Osteoblast (primary cell): Measurements from ENCODE around the gene CFHR1. TPM values are rescaled to one million over a fixed set of nuclear protein-coding genes. Genes with fewer than 3 reads are reported as not detected.

ENCODE experiments used
- DNase-seq: peaks from one replicate; pipeline ENCODE4 v3.0.0; 2011; ENCODE audit warnings: low spot score, mixed read lengths; ENCODE audit not compliant: insufficient read length; ENCODE audit errors: missing footprints
- H2AFZ ChIP-seq: 2 replicates; pipeline ENCODE4 v1.6.0; 2011; ENCODE audit warnings: mild to moderate bottlenecking, low read length
- H3K27ac ChIP-seq: 2 replicates; pipeline ENCODE4 v1.5.1; 2011; ENCODE audit warnings: mild to moderate bottlenecking, low read depth, low read length, moderate library complexity
- H3K27me3 ChIP-seq: 2 replicates; pipeline ENCODE4 v1.6.0; 2012; ENCODE audit warnings: mild to moderate bottlenecking, control low read depth, inconsistent platforms, low read length, moderate library complexity; ENCODE audit not compliant: insufficient read depth
- H3K36me3 ChIP-seq: 2 replicates; pipeline ENCODE4 v1.5.1; 2011; ENCODE audit warnings: mild to moderate bottlenecking, low read length, control low read depth, moderate library complexity; ENCODE audit not compliant: insufficient read depth
- H3K4me1 ChIP-seq: 2 replicates; pipeline ENCODE4 v1.5.1; 2011; ENCODE audit warnings: mild to moderate bottlenecking, low read length, control low read depth, moderate library complexity; ENCODE audit not compliant: insufficient read depth
- H3K4me2 ChIP-seq: 2 replicates; pipeline ENCODE4 v1.6.0; 2011; ENCODE audit warnings: mild to moderate bottlenecking, low read length; ENCODE audit not compliant: insufficient read depth
- H3K4me3 ChIP-seq: fragments of 200-600 bp; sonication (generic); 3 replicates; pipeline ENCODE4 v1.5.1; 2012; ENCODE audit warnings: mild to moderate bottlenecking, low read length, inconsistent platforms; ENCODE audit not compliant: insufficient read depth
- H3K79me2 ChIP-seq: 2 replicates; pipeline ENCODE4 v1.6.0; 2012; ENCODE audit warnings: mild to moderate bottlenecking, low read length, control low read depth, inconsistent platforms; ENCODE audit not compliant: insufficient read depth
- H3K9me3 ChIP-seq: 2 replicates; pipeline ENCODE4 v1.5.1; 2011; ENCODE audit warnings: low read depth, low read length, control low read depth
- H4K20me1 ChIP-seq: 2 replicates; pipeline ENCODE4 v1.6.0; 2012; ENCODE audit warnings: mild to moderate bottlenecking, low read length, control low read depth; ENCODE audit not compliant: insufficient read depth
- total RNA-seq: library from RNA; depleted of rRNA; stranded (reverse); fragments of >200 nt; gene quantifications from 2 replicates; pipeline ENCODE4 v1.2.3, GENCODE V29; 2012
- TF ChIP-seq, protein P1 (sequence below): IDR thresholded peaks from 2 replicates; pipeline ENCODE4 v1.5.1; 2011; ENCODE audit warnings: mild to moderate bottlenecking, low read depth, low read length, moderate library complexity; ENCODE audit errors: extremely low read depth

CFHR1 gene
- total RNA-seq, 1 donor, result not detected

DNA sequence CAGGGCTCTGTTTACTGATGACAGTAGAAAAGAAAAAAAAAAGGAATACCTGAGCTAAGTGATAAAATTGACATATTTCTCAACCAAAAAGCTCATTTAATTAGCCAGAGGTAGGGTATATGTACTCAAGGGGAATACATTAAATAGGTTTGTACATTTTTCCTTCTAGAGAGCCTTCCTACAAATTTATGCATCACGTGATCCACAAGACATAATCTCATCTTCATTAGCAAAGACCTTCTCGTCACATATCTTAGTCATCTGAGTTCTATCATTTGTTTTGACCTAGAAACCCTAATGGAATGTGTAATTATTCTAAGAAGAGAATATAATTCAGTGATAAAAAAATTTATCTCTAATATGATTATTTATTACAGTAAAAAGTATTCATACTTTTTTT lies 37.7 kb downstream of the CFHR1 start:
- TF ChIP-seq, protein P1, sequence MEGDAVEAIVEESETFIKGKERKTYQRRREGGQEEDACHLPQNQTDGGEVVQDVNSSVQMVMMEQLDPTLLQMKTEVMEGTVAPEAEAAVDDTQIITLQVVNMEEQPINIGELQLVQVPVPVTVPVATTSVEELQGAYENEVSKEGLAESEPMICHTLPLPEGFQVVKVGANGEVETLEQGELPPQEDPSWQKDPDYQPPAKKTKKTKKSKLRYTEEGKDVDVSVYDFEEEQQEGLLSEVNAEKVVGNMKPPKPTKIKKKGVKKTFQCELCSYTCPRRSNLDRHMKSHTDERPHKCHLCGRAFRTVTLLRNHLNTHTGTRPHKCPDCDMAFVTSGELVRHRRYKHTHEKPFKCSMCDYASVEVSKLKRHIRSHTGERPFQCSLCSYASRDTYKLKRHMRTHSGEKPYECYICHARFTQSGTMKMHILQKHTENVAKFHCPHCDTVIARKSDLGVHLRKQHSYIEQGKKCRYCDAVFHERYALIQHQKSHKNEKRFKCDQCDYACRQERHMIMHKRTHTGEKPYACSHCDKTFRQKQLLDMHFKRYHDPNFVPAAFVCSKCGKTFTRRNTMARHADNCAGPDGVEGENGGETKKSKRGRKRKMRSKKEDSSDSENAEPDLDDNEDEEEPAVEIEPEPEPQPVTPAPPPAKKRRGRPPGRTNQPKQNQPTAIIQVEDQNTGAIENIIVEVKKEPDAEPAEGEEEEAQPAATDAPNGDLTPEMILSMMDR, result no peak
- H3K79me2 ChIP-seq, result no peaks in the 10 kb centered on the region
- no peak overlapping the region for H3K4me2 ChIP-seq
- DNase-seq, result no peak
- H3K9me3 ChIP-seq, result no peaks in the 10 kb centered on the region
- H2AFZ ChIP-seq, result no peak overlapping the region
- no peaks in the 10 kb centered on the region for H4K20me1 ChIP-seq
- H3K4me3 ChIP-seq, result no peak overlapping the region
- H3K4me1 ChIP-seq, result no peaks in the 10 kb centered on the region
- H3K27me3 ChIP-seq, result no peaks in the 10 kb centered on the region
- H3K36me3 ChIP-seq, result no peaks in the 10 kb centered on the region
- H3K27ac ChIP-seq, result no peak overlapping the region

DNA sequence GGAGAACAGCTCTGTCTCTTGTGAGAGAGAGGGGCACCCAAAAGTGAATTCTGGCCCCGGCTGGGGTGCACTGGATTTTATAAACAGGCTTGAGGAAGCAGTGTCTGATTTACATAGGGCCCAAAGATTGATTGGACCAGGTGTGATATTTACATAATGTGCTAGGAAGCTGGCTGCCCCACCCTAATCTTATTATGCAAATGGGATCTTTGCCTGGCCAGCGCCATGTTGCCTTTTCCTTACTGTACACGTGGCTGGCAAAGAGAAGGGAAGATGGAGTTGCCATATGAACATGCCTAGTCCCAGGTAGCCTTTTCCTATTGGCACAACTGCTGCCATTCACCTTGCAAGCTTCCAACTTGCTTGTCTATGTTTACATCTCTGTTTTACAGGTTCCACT lies 39.3 kb downstream of the CFHR1 start:
- H3K9me3 ChIP-seq, result no peaks in the 10 kb centered on the region
- no peak overlapping the region for H3K27ac ChIP-seq
- no peaks in the 10 kb centered on the region for H3K4me1 ChIP-seq
- no peaks in the 10 kb centered on the region for H4K20me1 ChIP-seq
- DNase-seq, result no peak
- H3K79me2 ChIP-seq, result no peaks in the 10 kb centered on the region
- no peaks in the 10 kb centered on the region for H3K27me3 ChIP-seq
- H3K36me3 ChIP-seq, result no peaks in the 10 kb centered on the region
- TF ChIP-seq, protein P1, result no peak
- H3K4me2 ChIP-seq, result no peak overlapping the region
- H3K4me3 ChIP-seq, result no peak overlapping the region
- no peak overlapping the region for H2AFZ ChIP-seq

DNA sequence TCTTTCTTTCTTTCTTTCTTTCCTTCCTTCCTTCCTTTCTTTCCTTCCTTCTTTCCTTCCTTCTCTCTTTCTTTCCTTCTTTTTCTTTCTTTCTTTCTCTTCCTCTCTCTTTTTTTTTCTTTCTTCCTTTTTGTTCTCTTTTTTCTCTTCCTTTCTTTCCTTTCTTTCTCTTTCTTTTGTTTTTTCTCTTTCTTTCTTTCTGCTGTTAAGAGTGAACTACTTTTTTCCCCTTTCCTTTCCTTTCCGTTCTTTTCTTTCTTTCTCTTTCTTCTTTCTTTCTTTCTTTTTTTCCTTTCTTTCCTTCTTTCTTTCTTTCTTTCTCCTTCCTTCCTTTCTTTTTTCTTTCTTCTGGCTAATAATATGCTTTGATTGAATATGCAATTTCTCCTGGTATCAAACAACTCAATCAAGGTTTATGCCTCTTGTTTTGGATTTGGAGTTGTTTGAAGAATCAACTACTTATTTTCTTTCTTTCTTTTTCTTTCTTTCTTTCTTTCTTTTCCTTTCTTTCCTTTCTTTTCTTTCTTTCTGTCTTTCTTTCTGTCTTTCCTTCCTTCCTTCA lies 40.9 kb downstream of the CFHR1 start:
- no peaks in the 10 kb centered on the region for H3K79me2 ChIP-seq
- H2AFZ ChIP-seq, result no peak overlapping the region
- no peak overlapping the region for H3K27ac ChIP-seq
- H3K4me3 ChIP-seq, result no peak overlapping the region
- H3K36me3 ChIP-seq, result no peaks in the 10 kb centered on the region
- TF ChIP-seq, protein P1, result no peak
- H3K4me2 ChIP-seq, result no peak overlapping the region
- no peaks in the 10 kb centered on the region for H4K20me1 ChIP-seq
- H3K9me3 ChIP-seq, result no peaks in the 10 kb centered on the region
- DNase-seq, result no peak
- no peaks in the 10 kb centered on the region for H3K27me3 ChIP-seq
- no peaks in the 10 kb centered on the region for H3K4me1 ChIP-seq

DNA sequence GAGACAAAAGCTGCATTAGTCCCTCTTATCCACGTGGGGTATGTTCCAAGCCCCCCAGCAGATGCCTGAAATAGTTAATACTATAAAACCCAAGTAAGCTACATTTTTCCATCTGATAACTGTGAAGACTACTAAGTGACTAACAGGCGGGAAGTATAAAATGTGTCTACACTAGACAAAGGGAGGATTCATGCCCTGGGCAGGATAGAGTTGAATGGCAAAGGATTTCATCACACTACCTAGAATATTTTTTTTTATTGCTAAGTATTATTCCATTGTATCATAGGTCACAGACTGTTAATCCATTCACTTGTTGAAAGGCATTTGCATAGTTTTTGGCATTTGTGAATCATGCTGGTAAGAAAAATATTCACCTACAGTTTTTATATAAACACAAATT lies 41.9 kb downstream of the CFHR1 start:
- no peaks in the 10 kb centered on the region for H3K9me3 ChIP-seq
- no peak overlapping the region for H3K4me3 ChIP-seq
- H3K4me2 ChIP-seq, result no peak overlapping the region
- no peak overlapping the region for H2AFZ ChIP-seq
- no peak overlapping the region for H3K27ac ChIP-seq
- H3K4me1 ChIP-seq, result no peaks in the 10 kb centered on the region
- no peaks in the 10 kb centered on the region for H3K79me2 ChIP-seq
- no peak for DNase-seq
- H3K27me3 ChIP-seq, result no peaks in the 10 kb centered on the region
- H3K36me3 ChIP-seq, result no peaks in the 10 kb centered on the region
- no peaks in the 10 kb centered on the region for H4K20me1 ChIP-seq
- TF ChIP-seq, protein P1, result no peak
